ENCODE data around the gene PHF14. TPM values are rescaled to one million over a fixed set of nuclear protein-coding genes. Genes with fewer than 3 reads are reported as not detected.

Gene PHF14
- total and polyA plus RNA-seq, 2 donors (not counting 1 experiment from before 2014, with no cell fraction given), result 9.6 to 43.7 TPM

DNA sequence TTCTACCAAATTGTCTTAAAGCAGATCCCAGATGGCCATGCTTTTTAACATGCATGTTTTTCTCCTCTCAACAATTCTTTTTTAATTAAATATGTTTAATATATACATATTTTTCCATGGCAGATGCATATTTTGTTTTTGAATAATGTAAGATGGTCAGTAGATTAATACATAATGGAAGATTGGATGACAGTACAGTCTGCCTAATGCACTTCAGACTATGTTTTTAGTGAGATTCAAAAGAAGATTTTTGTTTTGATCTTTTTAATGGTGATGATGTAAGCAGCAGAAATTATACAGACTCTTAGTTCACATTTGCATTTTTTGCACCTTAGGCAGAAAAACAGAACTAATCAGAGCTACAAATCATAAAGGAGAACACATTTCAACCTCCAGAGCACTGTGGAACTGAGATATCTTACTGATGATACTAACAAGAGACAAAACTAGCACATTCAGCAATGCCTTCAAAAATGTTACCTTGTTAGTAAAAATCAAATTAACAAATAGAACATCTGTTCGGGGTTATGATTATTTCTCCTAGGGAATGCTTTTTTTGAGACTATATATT lies 203.4 kb downstream of the PHF14 start:
- Histone ChIP-seq H3K36me3 (replicated peaks in 1 of 2; ENCODE audit: control extremely low read depth in 1 of 2, control insufficient read depth in 1 of 2, extremely low read depth in 1 of 2, insufficient read depth in 2 of 2, low read length in 1 of 2) (no peaks in the 10 kb centered on the region), H3K27me3 (replicated peaks in 1 of 4; ENCODE audit: control extremely low read depth in 1 of 4, control insufficient read depth in 3 of 4, insufficient read depth in 4 of 4, low read length in 3 of 4) (no peaks in the 10 kb centered on the region), H3K9ac (ENCODE audit: low read length) (no peak overlapping the region), H3K79me2 (ENCODE audit: control insufficient read depth, insufficient read depth, low read length) (no peaks in the 10 kb centered on the region), H3K4me1 (ENCODE audit: control insufficient read depth in 2 of 2, insufficient read depth in 2 of 2, low read length in 2 of 2) (no peaks in the 10 kb centered on the region), H2AFZ (ENCODE audit: insufficient read depth, low read depth, low read length, poor library complexity, severe bottlenecking) (no peak overlapping the region), H3K4me3 (ENCODE audit: control extremely low read depth in 1 of 5, extremely low read depth in 1 of 5, insufficient read depth in 1 of 5, low read depth in 2 of 5, low read length in 4 of 5) (no peak overlapping the region), H4K20me1 (ENCODE audit: control insufficient read depth, insufficient read depth, low read length, poor library complexity, severe bottlenecking) (no peaks in the 10 kb centered on the region), H3K27ac (ENCODE audit: low read length in 2 of 2) (no peak overlapping the region), H3K4me2 (replicated peaks; ENCODE audit: low read depth, low read length, poor library complexity, severe bottlenecking) (no peak overlapping the region), H3K9me3 (ENCODE audit: control extremely low read depth in 1 of 3, control insufficient read depth in 2 of 3, insufficient read depth in 1 of 3, low read length in 2 of 3) (no peaks in the 10 kb centered on the region)
- Mint-ChIP-seq H3K27me3 (no peaks in the 10 kb centered on the region), H3K4me3 (no peak overlapping the region), H3K4me1 (no peaks in the 10 kb centered on the region), H3K9me3 (ENCODE audit: insufficient read depth) (no peaks in the 10 kb centered on the region), H3K27ac (no peak overlapping the region)
- ChIA-PET CTCF (no interaction called here), POLR2A (no interaction called here)
- no CpG with 5 or more reads among the region's 1 CpG for WGBS (ENCODE audit: insufficient coverage)
- TF ChIP-seq EZH2 (IDR thresholded peaks at IDR 0.05; ENCODE audit: borderline replicate concordance, insufficient read depth, low read depth, low read length, poor library complexity, severe bottlenecking), result no peak
- TF ChIP-seq, protein P1, sequence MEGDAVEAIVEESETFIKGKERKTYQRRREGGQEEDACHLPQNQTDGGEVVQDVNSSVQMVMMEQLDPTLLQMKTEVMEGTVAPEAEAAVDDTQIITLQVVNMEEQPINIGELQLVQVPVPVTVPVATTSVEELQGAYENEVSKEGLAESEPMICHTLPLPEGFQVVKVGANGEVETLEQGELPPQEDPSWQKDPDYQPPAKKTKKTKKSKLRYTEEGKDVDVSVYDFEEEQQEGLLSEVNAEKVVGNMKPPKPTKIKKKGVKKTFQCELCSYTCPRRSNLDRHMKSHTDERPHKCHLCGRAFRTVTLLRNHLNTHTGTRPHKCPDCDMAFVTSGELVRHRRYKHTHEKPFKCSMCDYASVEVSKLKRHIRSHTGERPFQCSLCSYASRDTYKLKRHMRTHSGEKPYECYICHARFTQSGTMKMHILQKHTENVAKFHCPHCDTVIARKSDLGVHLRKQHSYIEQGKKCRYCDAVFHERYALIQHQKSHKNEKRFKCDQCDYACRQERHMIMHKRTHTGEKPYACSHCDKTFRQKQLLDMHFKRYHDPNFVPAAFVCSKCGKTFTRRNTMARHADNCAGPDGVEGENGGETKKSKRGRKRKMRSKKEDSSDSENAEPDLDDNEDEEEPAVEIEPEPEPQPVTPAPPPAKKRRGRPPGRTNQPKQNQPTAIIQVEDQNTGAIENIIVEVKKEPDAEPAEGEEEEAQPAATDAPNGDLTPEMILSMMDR (IDR thresholded peaks at IDR 0.05), result no peak
- no peak for DNase-seq
- intact Hi-C loops (cut with micrococcal nuclease), result no loop called here
- no peak for ATAC-seq (ENCODE audit: low read depth)

DNA sequence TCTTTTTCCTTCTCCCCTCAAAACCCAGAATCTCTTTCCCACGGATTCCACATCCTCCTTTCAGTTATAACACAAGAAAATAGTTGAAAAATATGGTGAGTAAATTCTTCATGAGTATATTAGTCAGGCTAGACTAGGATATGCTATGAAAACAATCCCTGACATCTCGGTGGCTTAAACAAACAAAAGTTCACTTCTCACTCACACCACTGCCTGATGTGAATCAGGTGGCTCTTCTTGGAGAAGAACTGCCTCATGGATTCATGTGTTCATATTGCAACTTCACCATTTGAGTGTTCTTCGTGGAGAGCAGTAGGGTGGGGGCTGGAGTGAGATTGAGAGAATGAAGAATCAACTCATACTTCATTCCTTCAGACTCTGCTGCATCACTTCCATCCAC lies 204.1 kb downstream of the PHF14 start:
- ChIA-PET POLR2A (no interaction called here), CTCF (no interaction called here)

More for the DNA sequence above, 204.1 kb downstream of the PHF14 start:
- no peaks in the 10 kb centered on the region for H3K9me3 ChIP-seq (ENCODE audit: control extremely low read depth in 1 of 3, control insufficient read depth in 2 of 3, insufficient read depth in 1 of 3, low read length in 2 of 3)
- H3K4me3 ChIP-seq (ENCODE audit: control extremely low read depth in 1 of 5, extremely low read depth in 1 of 5, insufficient read depth in 1 of 5, low read depth in 2 of 5, low read length in 4 of 5), result no peak overlapping the region
- DNase-seq (no peak), ATAC-seq (ENCODE audit: low read depth) (no peak)
- WGBS (ENCODE audit: insufficient coverage), result no CpG with 5 or more reads among the region's 3 CpGs
- H4K20me1 ChIP-seq (ENCODE audit: control insufficient read depth, insufficient read depth, low read length, poor library complexity, severe bottlenecking), result no peaks in the 10 kb centered on the region
- Mint-ChIP-seq H3K9me3 (ENCODE audit: insufficient read depth) (no peaks in the 10 kb centered on the region), H3K27ac (no peak overlapping the region), H3K4me1 (no peaks in the 10 kb centered on the region), H3K27me3 (no peaks in the 10 kb centered on the region), H3K4me3 (no peak overlapping the region)
- no peaks in the 10 kb centered on the region for H3K27me3 ChIP-seq (replicated peaks in 1 of 4; ENCODE audit: control extremely low read depth in 1 of 4, control insufficient read depth in 3 of 4, insufficient read depth in 4 of 4, low read length in 3 of 4)
- no peak overlapping the region for H3K4me2 ChIP-seq (replicated peaks; ENCODE audit: low read depth, low read length, poor library complexity, severe bottlenecking)
- H3K79me2 ChIP-seq (ENCODE audit: control insufficient read depth, insufficient read depth, low read length), result no peaks in the 10 kb centered on the region
- no peak overlapping the region for H3K27ac ChIP-seq (ENCODE audit: low read length in 2 of 2)
- no peak overlapping the region for H2AFZ ChIP-seq (ENCODE audit: insufficient read depth, low read depth, low read length, poor library complexity, severe bottlenecking)
- intact Hi-C loops (cut with micrococcal nuclease), result no loop called here
- H3K9ac ChIP-seq (ENCODE audit: low read length), result no peak overlapping the region
- H3K4me1 ChIP-seq (ENCODE audit: control insufficient read depth in 2 of 2, insufficient read depth in 2 of 2, low read length in 2 of 2), result no peaks in the 10 kb centered on the region
- TF ChIP-seq, protein P1 (IDR thresholded peaks at IDR 0.05), result no peak
- no peak for TF ChIP-seq EZH2 (IDR thresholded peaks at IDR 0.05; ENCODE audit: borderline replicate concordance, insufficient read depth, low read depth, low read length, poor library complexity, severe bottlenecking)
- H3K36me3 ChIP-seq (replicated peaks in 1 of 2; ENCODE audit: control extremely low read depth in 1 of 2, control insufficient read depth in 1 of 2, extremely low read depth in 1 of 2, insufficient read depth in 2 of 2, low read length in 1 of 2), result no peaks in the 10 kb centered on the region
